WERI-Rb-1 (cell line): ENCODE data around the gene TRIM26.

ENCODE experiments used
- DNase-seq: peaks from one replicate; pipeline ENCODE4 v3.0.0-alpha.2; 2020
- H3K27ac ChIP-seq: fragments of 250-450 bp; sonication (Bioruptor Pico); 2 replicates; pipeline ENCODE4 v1.5.1; 2020; ENCODE audit warnings: mild to moderate bottlenecking, moderate library complexity
- H3K27me3 ChIP-seq: fragments of 250-450 bp; sonication (Bioruptor Pico); 2 replicates; pipeline ENCODE4 v1.5.1; 2021; ENCODE audit warnings: mild to moderate bottlenecking, low read depth, moderate library complexity; ENCODE audit not compliant: insufficient read depth, severe bottlenecking
- H3K36me3 ChIP-seq: fragments of 250-450 bp; sonication (Bioruptor Pico); 2 replicates; pipeline ENCODE4 v1.5.1; 2020; ENCODE audit warnings: mild to moderate bottlenecking, moderate library complexity
- H3K4me3 ChIP-seq: 2 replicates; pipeline ENCODE4 v1.5.1; 2011; ENCODE audit warnings: low read depth, mild to moderate bottlenecking, control low read depth, low read length
- H3K9me3 ChIP-seq: fragments of 250-450 bp; sonication (Bioruptor Pico); 2 replicates; pipeline ENCODE4 v1.5.1; 2021; ENCODE audit warnings: mild to moderate bottlenecking, moderate library complexity; ENCODE audit not compliant: severe bottlenecking
- CTCF ChIP-seq: IDR thresholded peaks from 2 replicates; pipeline ENCODE4 v1.5.1; 2011; ENCODE audit warnings: low read depth, mild to moderate bottlenecking, control low read depth, inconsistent platforms, low read length

The TRIM26 gene

GRCh38 chr6:30196376-30196775, 16.8 kb downstream of the TRIM26 start:
- no peak overlapping the region for H3K4me3 ChIP-seq
- TF ChIP-seq CTCF: no peak
- no peaks in the 10 kb centered on the region for H3K9me3 ChIP-seq
- peaks cover 86% of the 10 kb centered on the region for H3K36me3 ChIP-seq
- no peaks in the 10 kb centered on the region for H3K27me3 ChIP-seq
- H3K27ac ChIP-seq: no peak overlapping the region
- DNase-seq: no peak

DNA sequence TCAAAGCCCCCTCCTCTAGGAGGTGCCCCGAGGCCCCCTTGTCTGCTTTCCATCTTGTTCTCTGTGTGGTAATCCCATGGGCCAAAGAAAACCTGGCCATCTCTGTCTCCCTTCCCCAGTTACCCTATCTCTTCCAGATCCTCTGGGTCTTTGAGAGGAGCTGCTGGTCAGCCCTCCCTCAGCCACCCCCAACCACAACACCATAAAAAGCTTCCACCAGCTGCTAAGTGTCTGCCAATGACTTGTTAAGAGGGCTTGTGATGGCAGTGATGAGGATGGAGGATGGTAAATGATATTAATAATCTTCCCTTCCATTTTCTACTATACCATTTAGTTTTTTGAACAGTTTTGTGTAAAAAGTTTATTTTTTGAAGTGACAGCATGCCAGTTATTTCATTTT, 17.3 kb downstream of the TRIM26 start:
- H3K27ac ChIP-seq: no peak overlapping the region
- H3K27me3 ChIP-seq: no peaks in the 10 kb centered on the region
- no peaks in the 10 kb centered on the region for H3K9me3 ChIP-seq
- TF ChIP-seq CTCF: no peak
- no peak for DNase-seq
- peaks cover 86% of the 10 kb centered on the region for H3K36me3 ChIP-seq
- H3K4me3 ChIP-seq: no peak overlapping the region

- no peak for DNase-seq
- peaks cover 86% of the 10 kb centered on the region for H3K36me3 ChIP-seq
These were observed 18.2 kb downstream of the TRIM26 start for GRCh38 chr6:30194797-30195690.

DNA sequence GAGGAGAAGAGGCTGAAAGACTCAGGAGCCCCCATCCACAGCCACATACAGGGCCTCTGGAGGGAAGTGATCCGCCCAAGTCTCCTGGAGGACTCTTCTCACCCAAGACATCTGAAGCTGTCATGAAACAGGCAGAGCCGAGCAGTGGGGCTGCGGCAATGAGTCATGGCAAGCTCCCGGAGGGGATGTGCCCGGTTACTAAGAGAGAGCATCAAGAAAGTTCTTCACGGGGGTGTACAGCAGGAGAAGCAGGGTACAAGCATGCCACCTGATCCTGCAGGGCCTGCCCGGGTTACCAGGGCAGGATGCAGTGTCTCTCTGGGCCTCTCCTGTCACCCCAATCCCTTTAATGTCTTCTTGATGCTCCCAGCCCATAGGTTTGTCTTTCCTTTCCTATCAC, 21.1 kb downstream of the TRIM26 start:
- TF ChIP-seq CTCF: no peak
- Histone ChIP-seq H3K9me3 (no peaks in the 10 kb centered on the region), H3K36me3 (peaks cover 83% of the 10 kb centered on the region), H3K4me3 (no peak overlapping the region), H3K27me3 (no peaks in the 10 kb centered on the region), H3K27ac (no peak overlapping the region)
- DNase-seq: no peak

More at GRCh38 chr6:30194797-30195690, 18.2 kb downstream of the TRIM26 start:
- no peak overlapping the region for H3K27ac ChIP-seq
- TF ChIP-seq CTCF: no peak
- no peaks in the 10 kb centered on the region for H3K9me3 ChIP-seq
- H3K4me3 ChIP-seq: no peak overlapping the region
- no peaks in the 10 kb centered on the region for H3K27me3 ChIP-seq

- TF ChIP-seq CTCF: no peak
- Histone ChIP-seq H3K36me3 (peaks cover 80% of the 10 kb centered on the region), H3K27ac (no peak overlapping the region)
These were observed 24.7 kb downstream of the TRIM26 start for GRCh38 chr6:30188541-30188940.

More at GRCh38 chr6:30188541-30188940, 24.7 kb downstream of the TRIM26 start:
- no peaks in the 10 kb centered on the region for H3K9me3 ChIP-seq
- H3K4me3 ChIP-seq: no peak overlapping the region
- no peaks in the 10 kb centered on the region for H3K27me3 ChIP-seq
- DNase-seq: no peak
